ENCODE results near the gene TOP2A.
A peak's percentile ranks its signal among the peaks of the same experiment; 100 is the strongest.

Gene TOP2A

GRCh38 chr17:40355123-40355803 is 62.4 kb downstream of the TOP2A start:
- Histone ChIP-seq H2AFZ (ENCODE audit: low read depth, low read length) (no peak overlapping the region), H3K4ac (ENCODE audit: low read depth in 1 of 2, low read length in 2 of 2) (no peak overlapping the region), H2BK12ac (ENCODE audit: low read length in 2 of 2) (peak overlapping the region in 1 of 2 experiments; percentile 49), H3K9ac (ENCODE audit: low read length) (no peak overlapping the region), H3K36me3 (ENCODE audit: control insufficient read depth in 1 of 2, insufficient read depth in 2 of 2, low read depth in 1 of 2, low read length in 2 of 2) (peaks cover 48 to 70% of the 10 kb centered on the region in 2 experiments), H2BK5ac (ENCODE audit: low read depth, low read length, poor library complexity, severe bottlenecking) (no peak overlapping the region), H4K91ac (ENCODE audit: low read length) (no peak overlapping the region), H3K9me3 (ENCODE audit: control insufficient read depth, low read length) (no peaks in the 10 kb centered on the region), H3K4me1 (ENCODE audit: control insufficient read depth, insufficient read depth, low read depth, low read length) (peaks cover 4% of the 10 kb centered on the region), H2AK5ac (ENCODE audit: low read length, severe bottlenecking) (no peak overlapping the region), H2BK15ac (ENCODE audit: low read depth, poor library complexity, severe bottlenecking) (peak overlapping the region; percentile 19), H3K14ac (ENCODE audit: low read length in 2 of 2) (no peak overlapping the region), H2BK120ac (ENCODE audit: low read depth, low read length) (no peak overlapping the region), H4K8ac (ENCODE audit: low read length) (peak overlapping the region; percentile 3), H3K27me3 (ENCODE audit: control insufficient read depth in 1 of 2, insufficient read depth in 1 of 2, low read length in 2 of 2) (no peaks in the 10 kb centered on the region), H3K23ac (ENCODE audit: low read length in 2 of 2) (peak overlapping the region in 1 of 2 experiments; percentile 79), H3K4me3 (ENCODE audit: insufficient read depth in 1 of 2, low read depth in 1 of 2, low read length in 2 of 2) (no peak overlapping the region), H3K79me1 (replicated peaks; ENCODE audit: low read length, poor library complexity, severe bottlenecking) (peaks cover 14% of the 10 kb centered on the region), H3K4me2 (ENCODE audit: low read length, poor library complexity, severe bottlenecking) (no peak overlapping the region), H3K18ac (ENCODE audit: low read depth in 1 of 2, low read length in 2 of 2) (no peak overlapping the region), H3K27ac (ENCODE audit: low read length, poor library complexity, severe bottlenecking) (no peak overlapping the region)
- peak; percentile 68 for DNase-seq
- 66% methylated on average over 29 of the region's 29 CpGs for WGBS

GRCh38 chr17:40354221-40355122 is 63.2 kb downstream of the TOP2A start:
- no peak overlapping the region for H4K91ac ChIP-seq (ENCODE audit: low read length)
- no peaks in the 10 kb centered on the region for H3K27me3 ChIP-seq (ENCODE audit: control insufficient read depth in 1 of 2, insufficient read depth in 1 of 2, low read length in 2 of 2)
- H3K9me3 ChIP-seq (ENCODE audit: control insufficient read depth, low read length) = no peaks in the 10 kb centered on the region
- H3K4me2 ChIP-seq (ENCODE audit: low read length, poor library complexity, severe bottlenecking) = no peak overlapping the region
- no peak for DNase-seq
- H3K27ac ChIP-seq (ENCODE audit: low read length, poor library complexity, severe bottlenecking) = no peak overlapping the region
- H3K23ac ChIP-seq (ENCODE audit: low read length in 2 of 2) = peak overlapping the region in 1 of 2 experiments; percentile 79
- H2AK5ac ChIP-seq (ENCODE audit: low read length, severe bottlenecking) = no peak overlapping the region
- no peak overlapping the region for H2BK15ac ChIP-seq (ENCODE audit: low read depth, poor library complexity, severe bottlenecking)
- H3K36me3 ChIP-seq (ENCODE audit: control insufficient read depth in 1 of 2, insufficient read depth in 2 of 2, low read depth in 1 of 2, low read length in 2 of 2) = peaks cover 55 to 78% of the 10 kb centered on the region in 2 experiments
- no peak overlapping the region for H3K4me3 ChIP-seq (ENCODE audit: insufficient read depth in 1 of 2, low read depth in 1 of 2, low read length in 2 of 2)
- H3K18ac ChIP-seq (ENCODE audit: low read depth in 1 of 2, low read length in 2 of 2) = no peak overlapping the region
- peak overlapping the region in 1 of 2 experiments; percentile 49 for H2BK12ac ChIP-seq (ENCODE audit: low read length in 2 of 2)
- H3K4me1 ChIP-seq (ENCODE audit: control insufficient read depth, insufficient read depth, low read depth, low read length) = peaks cover 11% of the 10 kb centered on the region
- 86% methylated on average over 30 of the region's 30 CpGs for WGBS
- no peak overlapping the region for H3K4ac ChIP-seq (ENCODE audit: low read depth in 1 of 2, low read length in 2 of 2)
- H3K14ac ChIP-seq (ENCODE audit: low read length in 2 of 2) = no peak overlapping the region
- no peak overlapping the region for H3K9ac ChIP-seq (ENCODE audit: low read length)
- no peak overlapping the region for H2AFZ ChIP-seq (ENCODE audit: low read depth, low read length)
- no peak overlapping the region for H2BK120ac ChIP-seq (ENCODE audit: low read depth, low read length)
- no peak overlapping the region for H4K8ac ChIP-seq (ENCODE audit: low read length)
- peaks cover 20% of the 10 kb centered on the region for H3K79me1 ChIP-seq (replicated peaks; ENCODE audit: low read length, poor library complexity, severe bottlenecking)
- no peak overlapping the region for H2BK5ac ChIP-seq (ENCODE audit: low read depth, low read length, poor library complexity, severe bottlenecking)

DNA sequence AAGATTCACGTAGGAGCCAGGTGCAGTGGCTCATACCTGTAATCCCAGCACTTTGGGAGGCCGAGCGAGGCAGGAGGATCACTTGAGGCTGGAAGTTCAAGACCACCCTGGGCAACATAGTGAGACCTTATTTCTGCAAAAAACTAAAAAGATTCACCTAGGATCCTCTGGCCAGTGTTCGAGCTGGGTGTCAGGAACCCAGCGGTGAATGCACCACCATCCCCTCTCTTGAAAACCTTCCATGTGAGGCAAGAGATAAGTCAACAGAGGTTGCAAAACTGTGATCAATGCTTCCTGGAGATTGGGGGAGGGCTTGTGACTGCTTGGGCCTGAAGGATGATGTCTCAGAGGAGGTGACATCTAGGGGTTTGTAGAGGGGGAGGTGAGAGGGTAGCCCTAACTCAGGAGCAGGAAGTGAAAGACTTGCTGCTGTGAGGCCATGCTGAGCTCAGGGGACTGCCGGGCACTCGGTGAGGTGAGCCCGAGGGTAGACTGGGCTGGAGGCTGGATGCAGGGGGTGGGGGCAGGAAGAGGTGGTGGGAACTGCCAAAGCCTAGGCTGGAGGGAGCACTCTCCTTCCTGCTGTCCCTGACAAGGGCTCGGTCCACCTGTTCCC is 64.8 kb downstream of the TOP2A start:
- no peak overlapping the region for H2AK5ac ChIP-seq (ENCODE audit: low read length, severe bottlenecking)
- WGBS = 76% methylated on average over 7 of the region's 9 CpGs
- peaks cover 21% of the 10 kb centered on the region for H3K4me1 ChIP-seq (ENCODE audit: control insufficient read depth, insufficient read depth, low read depth, low read length)
- no peak overlapping the region for H4K91ac ChIP-seq (ENCODE audit: low read length)
- no peaks in the 10 kb centered on the region for H3K27me3 ChIP-seq (ENCODE audit: control insufficient read depth in 1 of 2, insufficient read depth in 1 of 2, low read length in 2 of 2)
- H3K4me2 ChIP-seq (ENCODE audit: low read length, poor library complexity, severe bottlenecking) = no peak overlapping the region
- no peak overlapping the region for H3K14ac ChIP-seq (ENCODE audit: low read length in 2 of 2)
- H2AFZ ChIP-seq (ENCODE audit: low read depth, low read length) = no peak overlapping the region
- no peak overlapping the region for H2BK120ac ChIP-seq (ENCODE audit: low read depth, low read length)
- H3K36me3 ChIP-seq (ENCODE audit: control insufficient read depth in 1 of 2, insufficient read depth in 2 of 2, low read depth in 1 of 2, low read length in 2 of 2) = peaks cover 67 to 93% of the 10 kb centered on the region in 2 experiments
- no peak overlapping the region for H3K4ac ChIP-seq (ENCODE audit: low read depth in 1 of 2, low read length in 2 of 2)
- H2BK15ac ChIP-seq (ENCODE audit: low read depth, poor library complexity, severe bottlenecking) = no peak overlapping the region
- H3K9me3 ChIP-seq (ENCODE audit: control insufficient read depth, low read length) = no peaks in the 10 kb centered on the region
- no peak for DNase-seq
- no peak overlapping the region for H3K4me3 ChIP-seq (ENCODE audit: insufficient read depth in 1 of 2, low read depth in 1 of 2, low read length in 2 of 2)
- H4K8ac ChIP-seq (ENCODE audit: low read length) = no peak overlapping the region
- no peak overlapping the region for H3K23ac ChIP-seq (ENCODE audit: low read length in 2 of 2)
- no peak overlapping the region for H3K27ac ChIP-seq (ENCODE audit: low read length, poor library complexity, severe bottlenecking)
- H3K18ac ChIP-seq (ENCODE audit: low read depth in 1 of 2, low read length in 2 of 2) = no peak overlapping the region
- no peak overlapping the region for H2BK12ac ChIP-seq (ENCODE audit: low read length in 2 of 2)
- no peak overlapping the region for H2BK5ac ChIP-seq (ENCODE audit: low read depth, low read length, poor library complexity, severe bottlenecking)
- peaks cover 35% of the 10 kb centered on the region for H3K79me1 ChIP-seq (replicated peaks; ENCODE audit: low read length, poor library complexity, severe bottlenecking)
- peak overlapping the region; percentile 21 for H3K9ac ChIP-seq (ENCODE audit: low read length)
